ENCODE measurements around the gene CD151. TPM values are rescaled to one million over a fixed set of nuclear protein-coding genes. Genes with fewer than 3 reads are reported as not detected.

The CD151 gene
- total and polyA plus RNA-seq, 10 donors: 38.0 to 142 (median 81.4) TPM

DNA sequence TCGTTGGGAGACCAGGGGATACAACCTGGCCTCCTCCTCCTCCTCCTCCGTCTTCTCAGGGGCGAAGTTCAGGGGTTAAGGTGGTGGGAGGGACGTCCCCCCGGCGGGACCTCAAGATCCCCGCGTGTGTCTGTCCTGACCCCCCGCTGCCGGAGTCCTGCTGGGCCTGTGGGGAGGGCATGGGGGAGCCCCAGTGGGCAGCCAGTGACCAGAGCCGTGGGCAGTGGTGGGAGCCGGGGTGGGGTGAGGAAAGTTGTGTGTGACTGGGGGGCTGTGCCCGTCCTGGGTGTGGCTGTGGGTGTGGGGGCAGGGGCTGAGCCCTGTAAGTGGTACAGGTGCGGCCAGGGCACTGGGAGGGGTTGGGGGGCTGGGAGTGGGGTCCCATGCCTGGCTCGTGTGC lies 20.0 kb downstream of the CD151 start:
- Histone ChIP-seq H3K36me3 (peaks cover 0 to 25% (median 0%) of the 10 kb centered on the region in 6 donors), H3K27me3 (replicated peaks in 1 of 7) (peaks cover 0 to 31% (median 4%) of the 10 kb centered on the region in 7 donors), H3K9me3 (no peaks in the 10 kb centered on the region), H3K4me3 (no peak overlapping the region), H3K27ac (no peak overlapping the region), H3K4me1 (peaks cover 15 to 71% (median 45%) of the 10 kb centered on the region in 6 donors)
- intact Hi-C loops (cut with DNase I; ENCODE audit: low total_unique reads): no loop called here
- peak in 1 of 3 donors; percentile 24 for TF ChIP-seq POLR2AphosphoS5 (IDR thresholded peaks at IDR 0.05)
- no peak for TF ChIP-seq POLR2A (IDR thresholded peaks at IDR 0.05)
- no peak for TF ChIP-seq CTCF (IDR thresholded peaks at IDR 0.05 in 8 of 11, conservative IDR thresholded peaks at IDR 0.05 in 3 of 11)
- no peak for DNase-seq
- WGBS, 5 donors: 72 to 91% (median 85%) methylated on average over 11 to 15 of the region's 15 CpGs

GRCh38 chr11:853682-854448 lies 21.1 kb downstream of the CD151 start:
- intact Hi-C loops (cut with DNase I; ENCODE audit: low total_unique reads): no loop called here
- no peak overlapping the region for H3K4me3 ChIP-seq
- no peak overlapping the region for H3K27ac ChIP-seq
- 76 to 95% (median 91%) methylated on average over 7 to 27 of the region's 27 CpGs for WGBS, 5 donors
- DNase-seq: no peak
- peaks cover 0 to 20% (median 4%) of the 10 kb centered on the region in 7 donors for H3K27me3 ChIP-seq (replicated peaks in 1 of 7)
- TF ChIP-seq POLR2AphosphoS5 (IDR thresholded peaks at IDR 0.05) (no peak), POLR2A (IDR thresholded peaks at IDR 0.05) (no peak), CTCF (IDR thresholded peaks at IDR 0.05 in 8 of 11, conservative IDR thresholded peaks at IDR 0.05 in 3 of 11) (no peak)
- H3K9me3 ChIP-seq: no peaks in the 10 kb centered on the region
- H3K36me3 ChIP-seq: peaks cover 0 to 25% (median 0%) of the 10 kb centered on the region in 6 donors
- peaks cover 5 to 71% (median 36%) of the 10 kb centered on the region in 6 donors for H3K4me1 ChIP-seq

DNA sequence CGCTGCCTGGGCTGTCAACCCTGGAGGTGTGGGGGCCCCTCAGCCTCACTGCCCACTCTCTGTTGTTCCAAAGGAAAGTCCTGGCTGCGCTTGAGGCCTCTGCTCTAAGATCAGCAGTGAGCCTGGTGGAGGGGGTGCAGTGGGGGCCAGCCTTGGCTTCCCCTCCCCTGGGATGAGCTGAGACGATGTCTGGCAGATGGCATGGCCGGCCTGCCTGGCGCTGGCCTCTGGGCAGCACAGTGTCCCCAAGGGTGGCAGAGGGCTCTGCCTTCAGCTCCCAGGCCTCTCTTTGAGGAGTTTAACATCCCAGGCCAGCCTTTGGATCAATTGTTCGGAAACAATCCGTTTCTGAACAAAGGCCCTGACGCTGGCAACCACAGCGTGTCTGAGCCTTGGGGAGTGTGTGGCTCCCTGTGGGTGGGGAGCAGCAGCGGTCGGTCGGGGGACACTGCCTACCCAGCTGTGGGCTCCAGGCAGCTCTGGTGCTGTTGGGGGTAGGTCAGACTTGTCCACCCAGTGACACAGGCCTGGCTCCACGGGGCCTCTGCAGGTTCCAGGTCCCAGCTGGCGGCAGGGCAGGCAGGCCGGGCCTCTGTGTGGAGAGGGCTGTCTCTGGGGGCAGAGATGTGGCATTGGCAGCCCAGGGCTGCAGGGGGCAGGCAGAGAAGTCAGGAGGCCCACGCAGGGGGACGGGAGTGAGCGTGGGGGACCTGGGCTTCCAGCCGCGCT lies 22.0 kb downstream of the CD151 start:
- H3K27ac ChIP-seq: peak overlapping the region in 1 of 8 donors; percentile 1
- DNase-seq: no peak
- H3K4me1 ChIP-seq: peaks cover 0 to 71% (median 34%) of the 10 kb centered on the region in 6 donors
- intact Hi-C loops (cut with DNase I; ENCODE audit: low total_unique reads): no loop called here
- WGBS, 5 donors: 87 to 97% (median 90%) methylated on average over 8 to 20 of the region's 20 CpGs
- no peaks in the 10 kb centered on the region for H3K9me3 ChIP-seq
- TF ChIP-seq CTCF (IDR thresholded peaks at IDR 0.05 in 8 of 11, conservative IDR thresholded peaks at IDR 0.05 in 3 of 11): no peak
- TF ChIP-seq POLR2A (IDR thresholded peaks at IDR 0.05): no peak
- no peak for TF ChIP-seq POLR2AphosphoS5 (IDR thresholded peaks at IDR 0.05)
- peaks cover 0 to 11% (median 3%) of the 10 kb centered on the region in 7 donors for H3K27me3 ChIP-seq (replicated peaks in 1 of 7)
- no peak overlapping the region for H3K4me3 ChIP-seq
- peaks cover 0 to 25% (median 0%) of the 10 kb centered on the region in 6 donors for H3K36me3 ChIP-seq

GRCh38 chr11:855330-855674 lies 22.6 kb downstream of the CD151 start:
- H3K27me3 ChIP-seq (replicated peaks in 1 of 7): peaks cover 0 to 6% (median 0%) of the 10 kb centered on the region in 7 donors
- TF ChIP-seq POLR2AphosphoS5 (IDR thresholded peaks at IDR 0.05) (no peak), POLR2A (IDR thresholded peaks at IDR 0.05) (no peak), CTCF (IDR thresholded peaks at IDR 0.05 in 8 of 11, conservative IDR thresholded peaks at IDR 0.05 in 3 of 11) (no peak)
- WGBS, 5 donors: 83 to 89% (median 87%) methylated on average over 6 to 7 of the region's 7 CpGs
- intact Hi-C loops (cut with DNase I; ENCODE audit: low total_unique reads): no loop called here
- H3K27ac ChIP-seq: peak overlapping the region in 1 of 8 donors; percentile 1
- no peak for DNase-seq
- no peak overlapping the region for H3K4me3 ChIP-seq
- H3K4me1 ChIP-seq: peaks cover 0 to 71% (median 33%) of the 10 kb centered on the region in 6 donors
- H3K9me3 ChIP-seq: no peaks in the 10 kb centered on the region
- peaks cover 0 to 23% (median 0%) of the 10 kb centered on the region in 6 donors for H3K36me3 ChIP-seq

All from spleen (tissue), 11 donors.